G401.6 (cell line): ENCODE measurements around the gene TTC27.
A peak's percentile ranks its signal among the peaks of the same experiment; 100 is the strongest.

ENCODE experiments used
- FAIRE-seq: peaks from 2 replicates; lab custom pipeline; 2012; peaks lifted over from hg19 to GRCh38; lab: Jason Lieb, UNC

Gene TTC27

DNA sequence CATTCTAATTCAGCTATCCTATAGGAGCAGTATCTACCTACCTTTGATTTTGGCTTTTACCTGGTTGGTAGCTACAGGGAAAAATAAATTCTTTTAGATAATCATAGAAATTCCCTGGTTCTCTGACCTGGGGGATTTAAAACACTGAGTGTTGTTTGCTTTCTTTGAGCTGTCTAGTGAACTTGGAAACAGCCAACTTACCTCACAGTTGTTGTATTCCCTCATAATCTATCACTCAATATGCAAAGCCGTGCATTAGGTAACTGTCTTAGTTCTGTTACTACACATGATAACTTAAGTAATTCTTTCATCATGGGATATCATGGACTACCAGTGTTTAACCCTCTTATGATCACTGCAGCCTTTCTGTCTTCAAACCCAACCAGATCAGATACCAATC lies 127.8 kb downstream of the TTC27 start:
- no peak for FAIRE-seq

DNA sequence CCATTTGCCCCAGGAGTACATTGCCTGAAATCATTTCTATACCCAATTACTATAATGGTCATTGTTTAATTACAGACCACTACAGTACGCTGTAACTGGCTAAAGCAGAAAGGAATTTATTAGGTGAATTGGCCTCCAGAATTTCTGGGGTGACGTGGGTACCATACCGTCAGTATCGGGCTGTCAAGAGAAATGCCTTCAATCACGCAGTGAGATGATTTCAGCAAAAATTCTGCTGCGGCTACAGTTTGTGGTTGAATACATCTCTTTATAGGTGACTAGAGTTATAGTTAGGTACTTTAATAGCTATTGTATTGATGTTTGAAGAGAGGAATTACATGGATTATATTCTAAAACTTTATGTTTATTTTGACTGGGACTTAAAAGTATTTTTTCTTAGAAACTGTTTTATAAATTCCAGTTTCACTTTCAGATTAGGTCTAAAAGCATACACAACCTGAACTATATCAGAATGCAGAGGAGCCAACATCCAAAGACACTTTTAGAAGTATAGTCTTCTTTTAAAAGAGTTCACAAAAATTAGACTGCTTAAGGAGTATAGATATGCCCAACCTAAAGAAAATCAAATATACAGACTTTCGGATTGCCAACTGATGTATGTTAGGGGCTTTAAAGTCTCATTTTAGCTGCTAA lies 128.4 kb downstream of the TTC27 start:
- no peak for FAIRE-seq

DNA sequence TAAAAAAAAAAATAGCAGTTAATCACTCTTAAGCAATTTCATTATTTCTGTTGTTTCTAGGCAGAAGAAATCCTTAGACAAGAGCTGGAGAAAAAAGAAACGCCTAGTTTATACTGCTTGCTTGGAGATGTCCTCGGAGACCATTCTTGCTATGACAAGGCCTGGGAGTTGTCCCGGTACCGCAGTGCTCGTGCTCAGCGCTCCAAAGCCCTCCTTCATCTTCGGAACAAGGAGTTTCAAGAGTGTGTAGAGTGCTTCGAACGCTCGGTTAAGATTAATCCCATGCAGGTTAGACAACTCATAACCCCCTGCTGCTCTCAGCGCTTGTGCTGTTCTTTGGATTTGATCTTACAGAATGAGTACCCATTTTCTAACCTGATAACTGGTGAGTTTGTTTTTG lies 130.4 kb downstream of the TTC27 start:
- no peak for FAIRE-seq

DNA sequence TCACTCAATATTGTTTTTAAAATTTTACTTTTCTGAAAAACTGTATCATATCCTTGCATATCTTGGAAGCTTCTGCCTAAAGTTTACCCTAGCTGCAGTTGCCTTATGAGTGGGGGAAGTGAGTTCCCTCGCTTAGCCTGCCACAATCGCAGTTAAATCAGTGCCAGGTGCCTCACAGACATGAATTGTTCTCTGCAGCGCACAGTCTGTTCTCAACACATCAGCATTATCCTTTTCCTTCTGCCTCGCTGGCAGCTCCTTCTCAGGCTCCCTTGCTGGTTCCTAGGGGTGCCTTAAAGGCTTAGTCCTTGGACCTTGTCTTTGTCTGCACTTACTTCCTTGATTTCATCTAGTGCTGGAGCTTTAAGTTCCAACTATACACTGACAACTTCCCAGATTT lies 132.8 kb downstream of the TTC27 start:
- no peak for FAIRE-seq

DNA sequence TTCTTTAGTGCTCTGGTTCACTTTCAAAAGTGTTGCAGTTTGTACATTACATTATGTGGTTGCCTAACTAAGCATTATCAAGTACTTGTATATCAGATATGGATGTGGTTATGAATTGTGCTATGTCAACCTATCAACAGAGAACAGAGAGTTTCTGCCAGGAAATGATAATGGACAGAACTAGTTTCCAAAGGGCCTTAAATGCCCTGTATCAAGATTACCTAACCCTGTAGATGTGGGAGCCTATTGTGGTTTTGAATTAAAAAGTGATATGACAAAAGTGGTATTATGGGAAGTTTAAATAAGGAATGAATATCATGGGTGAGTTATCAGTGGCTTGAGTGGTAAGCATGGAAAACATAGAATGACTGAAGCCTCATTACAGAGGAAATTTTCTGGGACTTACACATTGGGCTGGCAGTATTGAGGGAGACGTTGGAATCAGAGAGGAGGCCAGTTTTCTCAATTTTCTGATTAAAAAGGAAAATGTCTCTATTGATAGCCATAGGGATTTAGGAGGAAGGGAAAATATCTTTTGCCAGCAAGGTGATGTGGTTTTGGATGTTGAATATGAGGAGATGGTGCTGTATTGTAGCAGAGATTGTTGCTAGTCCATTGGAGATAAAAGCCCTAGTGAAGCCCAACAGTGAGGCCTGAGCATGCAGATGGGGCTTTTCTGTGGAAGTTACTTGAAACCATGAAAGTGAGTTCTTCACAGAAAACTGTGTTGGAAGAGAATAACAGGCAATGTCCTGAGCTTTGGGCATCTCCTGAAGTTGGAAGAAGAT lies 140.7 kb downstream of the TTC27 start:
- no peak for FAIRE-seq

DNA sequence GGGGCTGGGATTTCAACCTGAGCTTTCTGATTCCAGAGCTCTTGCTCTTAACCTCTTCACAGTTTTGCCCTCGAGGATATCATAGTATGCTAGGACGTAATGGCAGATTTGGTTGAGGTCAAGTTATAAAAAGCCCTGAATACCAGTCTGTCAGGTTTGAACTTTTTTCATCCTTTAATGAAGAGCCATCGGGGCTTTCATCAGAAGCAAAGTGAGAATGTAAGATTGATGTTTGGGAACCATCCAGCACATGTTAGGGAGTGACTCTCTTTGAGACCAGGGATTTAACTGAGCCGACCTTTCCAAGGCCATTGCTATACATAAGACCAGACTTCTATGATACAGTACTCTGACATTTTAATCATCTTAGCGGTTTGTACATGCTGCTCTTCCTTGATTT lies 142.5 kb downstream of the TTC27 start:
- FAIRE-seq = no peak

DNA sequence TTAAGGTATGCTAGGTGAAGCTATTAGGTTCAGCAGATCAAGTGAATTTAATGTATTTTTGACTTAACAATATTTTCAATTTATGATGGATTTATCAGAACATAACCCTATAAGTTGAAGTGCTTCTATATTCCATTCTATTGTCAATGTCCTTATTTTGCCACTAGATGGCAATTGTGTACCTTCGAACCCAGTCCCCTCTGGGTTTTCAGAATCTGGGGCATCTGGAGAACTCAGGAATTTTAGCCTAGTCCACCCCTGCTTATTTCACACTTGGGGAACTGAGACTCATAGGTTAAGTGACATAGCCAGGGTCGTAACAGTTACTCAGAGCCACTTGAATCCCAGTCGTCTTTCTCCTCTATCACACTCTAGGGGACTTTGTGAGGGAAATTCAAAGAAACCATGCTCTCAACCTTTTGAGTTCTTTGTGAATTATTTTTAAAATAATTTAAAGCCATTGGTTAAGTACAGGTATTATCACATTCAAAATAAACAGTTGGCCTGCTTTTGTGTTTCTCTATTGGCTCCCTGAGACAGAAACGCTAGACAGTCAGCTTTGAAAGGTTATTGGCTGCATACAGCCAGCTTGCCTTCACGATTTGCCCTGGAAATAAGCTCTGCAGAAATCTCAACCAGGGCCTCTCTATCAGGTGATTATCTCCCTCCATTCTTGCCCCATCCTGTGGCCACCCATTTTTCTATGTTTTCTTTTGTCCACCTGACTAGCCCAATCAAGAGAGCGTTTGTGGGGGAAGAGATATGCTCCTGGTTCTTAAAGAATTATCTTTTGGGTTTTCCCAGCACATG lies 145.0 kb downstream of the TTC27 start:
- peak; percentile 92 for FAIRE-seq

DNA sequence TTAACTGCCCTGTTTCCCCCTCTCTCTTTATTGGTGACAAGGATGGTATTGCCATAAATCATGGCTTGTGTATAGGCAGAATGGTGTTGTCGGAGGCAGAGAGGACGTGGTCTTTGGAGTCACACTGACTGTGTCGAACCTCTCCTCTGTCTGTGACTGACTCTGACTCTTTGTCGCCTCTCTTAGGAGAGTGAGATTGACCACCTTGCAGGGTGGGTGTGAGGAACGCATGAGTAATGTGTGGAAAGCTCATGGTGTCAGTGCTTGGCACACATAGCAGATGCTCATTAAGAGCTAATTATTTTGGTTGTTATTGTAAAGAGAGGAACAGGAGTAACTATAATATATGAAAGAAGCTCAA lies 145.6 kb downstream of the TTC27 start:
- FAIRE-seq = no peak

DNA sequence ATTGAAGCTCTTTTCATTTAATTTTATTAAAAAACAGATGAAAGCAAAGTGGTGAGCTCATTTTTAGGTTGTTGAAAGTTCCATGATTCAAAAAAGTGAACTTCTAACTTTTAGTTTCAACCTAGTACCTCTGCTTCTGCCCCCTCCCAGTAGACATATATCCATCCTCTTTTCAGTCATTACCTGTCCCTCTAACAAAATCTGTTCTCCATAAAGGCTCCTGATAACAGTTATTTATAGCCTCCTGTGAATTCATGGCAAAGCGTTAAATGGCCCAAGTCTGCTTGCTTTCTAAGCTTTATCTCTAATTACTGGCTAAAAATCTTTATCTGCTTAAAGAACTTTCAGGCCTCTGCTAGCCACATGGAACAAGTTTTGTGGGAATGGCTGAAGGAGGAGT lies 148.1 kb downstream of the TTC27 start:
- no peak for FAIRE-seq

DNA sequence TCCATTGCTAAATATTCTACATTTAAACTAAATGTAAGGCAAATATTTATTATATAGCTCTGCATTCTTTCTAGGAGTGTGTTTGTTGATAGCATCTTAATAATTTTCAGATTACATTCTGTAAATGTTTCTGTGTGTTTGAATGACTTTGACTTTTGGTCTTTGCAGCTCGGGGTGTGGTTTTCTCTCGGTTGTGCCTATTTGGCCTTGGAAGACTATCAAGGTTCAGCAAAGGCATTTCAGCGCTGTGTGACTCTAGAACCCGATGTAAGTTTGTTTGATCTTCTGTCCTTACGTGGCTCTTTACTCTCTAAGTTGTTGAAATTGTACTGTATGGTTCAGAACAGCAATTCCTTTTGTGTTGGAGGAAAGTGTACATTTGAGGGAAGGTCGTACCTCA lies 149.9 kb downstream of the TTC27 start:
- no peak for FAIRE-seq

DNA sequence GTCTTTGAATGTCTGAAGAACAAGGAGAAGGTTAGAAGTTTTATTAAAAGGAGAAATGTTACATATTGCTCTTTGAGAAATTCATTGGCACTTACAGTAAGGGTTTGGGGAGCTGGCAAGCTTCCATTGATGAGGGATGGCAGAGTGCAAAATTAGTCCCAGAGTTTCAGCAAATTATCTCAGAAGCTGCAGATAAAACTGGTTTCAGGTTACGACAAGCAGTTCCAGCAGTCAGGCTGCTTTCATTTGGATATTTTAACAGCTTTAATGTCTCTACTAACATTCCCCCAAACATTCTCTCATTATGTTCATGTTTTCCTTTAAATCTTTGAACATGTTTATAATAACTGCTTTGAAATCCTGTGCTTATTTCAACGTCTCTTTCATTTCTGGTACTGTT lies 153.1 kb downstream of the TTC27 start:
- no peak for FAIRE-seq

DNA sequence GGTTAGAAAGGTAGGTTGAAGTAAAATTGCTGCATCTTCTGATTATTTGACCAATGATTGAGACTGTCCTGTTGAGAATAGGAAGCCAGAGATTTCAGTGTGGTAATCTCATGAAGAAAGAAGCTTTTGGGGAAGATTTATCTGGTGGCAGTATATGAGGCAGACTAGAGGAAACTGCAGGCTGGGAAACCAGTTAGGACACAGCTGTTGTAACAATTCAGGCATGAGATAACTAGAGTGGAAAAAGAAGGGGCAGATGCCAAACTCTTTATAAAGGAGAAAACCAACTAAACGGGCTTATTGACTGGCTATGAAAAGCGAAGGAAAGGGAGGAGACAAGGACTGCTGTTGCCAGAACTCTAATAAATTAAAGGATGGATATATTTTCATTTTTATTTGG lies 155.6 kb downstream of the TTC27 start:
- no peak for FAIRE-seq

DNA sequence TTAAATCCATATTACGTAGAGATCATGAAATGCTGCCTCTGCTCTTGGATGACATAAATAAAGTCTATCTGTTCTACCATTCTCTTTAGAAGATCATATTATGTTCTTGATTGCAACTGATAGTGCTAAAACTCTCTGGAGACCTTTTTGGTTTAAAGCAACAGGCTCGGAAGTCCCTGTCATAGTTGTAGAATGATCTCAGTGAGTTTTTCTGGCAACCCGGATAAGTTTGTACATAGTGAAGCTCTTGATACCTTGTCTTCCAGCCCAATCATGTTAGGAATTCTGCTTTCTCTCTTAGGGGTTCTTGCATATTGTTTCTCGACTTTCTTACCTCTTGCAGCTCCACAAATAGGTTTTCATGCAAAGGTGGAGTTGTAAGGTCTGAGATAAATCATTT lies 156.1 kb downstream of the TTC27 start:
- FAIRE-seq = no peak

DNA sequence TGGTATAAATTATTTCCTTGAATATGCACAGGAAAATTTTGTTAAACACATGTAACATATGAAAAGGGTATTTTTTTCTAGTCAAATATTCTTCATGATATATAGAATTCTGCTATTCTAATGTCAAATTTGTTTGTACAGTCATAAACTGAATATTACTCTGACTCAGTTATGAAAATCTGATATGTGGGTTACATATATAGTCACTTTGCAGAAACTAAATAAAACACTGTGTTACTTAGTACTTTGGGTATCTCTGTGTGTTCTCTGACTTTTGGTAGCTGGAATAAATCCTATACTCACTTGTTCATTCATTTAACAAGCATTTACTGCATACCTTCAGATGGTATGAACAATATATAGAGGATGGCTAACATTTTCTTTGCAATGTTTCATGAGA lies 159.4 kb downstream of the TTC27 start:
- no peak for FAIRE-seq

DNA sequence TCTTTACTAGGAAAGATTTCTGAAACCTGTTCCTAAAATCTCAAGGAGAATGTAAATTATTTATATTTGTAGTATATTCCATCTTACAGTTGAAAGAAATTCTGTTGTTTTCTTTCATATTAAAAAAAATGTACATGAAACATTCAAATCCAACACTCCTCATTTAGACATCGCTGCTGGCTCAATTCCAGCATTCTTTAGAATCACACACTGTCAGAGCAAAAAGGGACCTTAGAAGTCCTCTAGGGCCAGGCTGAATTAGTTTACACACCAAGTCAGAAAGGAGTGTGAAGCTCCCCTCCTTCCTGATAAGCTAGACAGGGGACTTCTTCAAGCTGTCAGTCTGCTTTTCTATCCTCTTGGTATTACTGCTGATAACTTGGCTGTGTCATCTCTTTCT lies 160.3 kb downstream of the TTC27 start:
- no peak for FAIRE-seq

DNA sequence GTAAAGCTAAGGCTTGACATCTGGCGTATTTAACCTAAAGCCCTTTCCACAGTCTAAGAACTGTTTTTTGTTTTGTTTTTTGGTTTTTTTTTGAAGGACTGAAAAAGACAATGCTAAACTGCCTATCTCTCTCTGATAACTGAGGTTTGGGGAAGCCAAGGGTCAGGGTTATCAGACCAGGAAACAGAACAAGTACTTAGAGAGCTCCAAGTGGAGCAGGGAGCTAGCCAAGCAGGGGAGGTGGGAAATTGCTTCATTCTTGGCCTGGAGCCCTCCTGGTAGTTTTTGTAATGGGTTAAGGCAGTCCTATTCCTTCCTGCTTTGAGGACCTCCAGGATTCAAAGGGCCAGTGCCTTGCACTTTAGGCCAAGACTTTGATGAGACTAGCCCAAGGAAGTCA lies 164.6 kb downstream of the TTC27 start:
- FAIRE-seq = no peak

DNA sequence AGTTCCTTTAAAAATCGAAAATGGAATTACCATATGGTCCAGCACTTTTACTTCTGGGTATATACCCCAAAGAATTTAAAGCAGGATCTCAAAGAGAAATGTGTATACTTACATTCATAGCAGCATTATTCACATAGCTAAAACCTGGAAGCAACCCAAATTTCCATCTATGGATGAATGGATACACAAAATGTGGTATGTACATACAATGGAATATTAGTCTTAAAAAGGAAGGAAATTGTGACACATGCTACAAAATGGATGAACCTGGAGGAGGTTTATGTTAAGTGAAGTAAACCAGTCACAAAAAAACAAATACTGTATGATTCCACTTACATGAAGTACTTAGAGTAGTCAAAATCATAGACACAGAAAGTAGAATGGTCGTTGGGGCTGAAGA lies 171.0 kb downstream of the TTC27 start:
- no peak for FAIRE-seq

DNA sequence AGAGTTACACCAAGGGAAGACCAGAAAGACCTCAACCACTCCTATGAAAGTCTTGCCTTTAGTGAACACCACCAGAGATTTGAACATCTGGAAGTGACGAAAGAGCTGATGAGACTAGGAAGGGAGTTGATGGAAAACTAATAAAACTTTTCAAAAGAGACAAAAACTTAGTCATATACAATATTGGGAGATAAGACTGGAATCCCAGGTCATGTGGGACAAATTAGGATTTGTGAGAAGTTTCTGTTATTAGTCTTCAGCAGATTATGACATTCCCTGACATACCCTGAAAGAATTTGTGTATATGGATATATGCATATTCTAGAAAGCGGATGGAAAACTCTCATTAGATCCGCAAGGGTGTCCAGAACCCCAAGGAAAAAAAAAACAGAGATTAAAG lies 173.9 kb downstream of the TTC27 start:
- FAIRE-seq = no peak

DNA sequence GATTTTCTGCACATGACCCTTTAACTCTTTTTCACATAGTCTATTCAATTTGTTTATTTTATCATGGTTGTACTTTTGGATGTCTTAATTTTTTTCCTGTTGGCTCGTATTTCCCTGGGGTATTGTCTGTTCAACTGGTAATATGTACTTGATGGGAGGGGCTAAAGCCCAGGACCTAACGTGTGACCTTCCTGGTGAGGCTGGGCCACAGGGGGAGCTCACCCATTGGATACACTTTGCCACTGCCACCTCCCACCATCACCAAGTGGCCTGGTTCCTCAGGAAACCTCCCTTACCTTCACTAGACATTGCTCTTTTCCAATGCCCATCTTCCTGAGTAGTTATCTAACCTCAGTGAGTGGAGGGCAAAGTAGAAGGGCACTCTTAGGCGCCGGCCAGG lies 175.0 kb downstream of the TTC27 start:
- FAIRE-seq = no peak

DNA sequence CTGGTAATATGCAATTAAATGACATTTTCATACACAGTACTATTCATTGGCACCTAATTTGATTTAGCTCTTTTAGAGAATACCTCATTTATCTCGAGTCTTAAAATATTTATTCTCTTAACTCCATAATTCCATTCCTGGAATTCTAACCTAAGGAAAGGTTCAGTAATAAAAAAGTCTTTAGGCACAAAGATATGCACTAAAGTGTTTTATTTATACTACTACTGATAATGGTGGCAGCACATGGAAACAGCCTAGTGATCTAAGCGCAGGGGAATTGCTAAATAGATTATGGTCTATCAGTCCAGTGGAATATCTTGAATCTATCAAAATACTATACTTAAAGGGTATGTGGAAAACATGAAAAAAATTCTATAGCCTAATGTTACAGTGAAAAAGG lies 176.4 kb downstream of the TTC27 start:
- no peak for FAIRE-seq

DNA sequence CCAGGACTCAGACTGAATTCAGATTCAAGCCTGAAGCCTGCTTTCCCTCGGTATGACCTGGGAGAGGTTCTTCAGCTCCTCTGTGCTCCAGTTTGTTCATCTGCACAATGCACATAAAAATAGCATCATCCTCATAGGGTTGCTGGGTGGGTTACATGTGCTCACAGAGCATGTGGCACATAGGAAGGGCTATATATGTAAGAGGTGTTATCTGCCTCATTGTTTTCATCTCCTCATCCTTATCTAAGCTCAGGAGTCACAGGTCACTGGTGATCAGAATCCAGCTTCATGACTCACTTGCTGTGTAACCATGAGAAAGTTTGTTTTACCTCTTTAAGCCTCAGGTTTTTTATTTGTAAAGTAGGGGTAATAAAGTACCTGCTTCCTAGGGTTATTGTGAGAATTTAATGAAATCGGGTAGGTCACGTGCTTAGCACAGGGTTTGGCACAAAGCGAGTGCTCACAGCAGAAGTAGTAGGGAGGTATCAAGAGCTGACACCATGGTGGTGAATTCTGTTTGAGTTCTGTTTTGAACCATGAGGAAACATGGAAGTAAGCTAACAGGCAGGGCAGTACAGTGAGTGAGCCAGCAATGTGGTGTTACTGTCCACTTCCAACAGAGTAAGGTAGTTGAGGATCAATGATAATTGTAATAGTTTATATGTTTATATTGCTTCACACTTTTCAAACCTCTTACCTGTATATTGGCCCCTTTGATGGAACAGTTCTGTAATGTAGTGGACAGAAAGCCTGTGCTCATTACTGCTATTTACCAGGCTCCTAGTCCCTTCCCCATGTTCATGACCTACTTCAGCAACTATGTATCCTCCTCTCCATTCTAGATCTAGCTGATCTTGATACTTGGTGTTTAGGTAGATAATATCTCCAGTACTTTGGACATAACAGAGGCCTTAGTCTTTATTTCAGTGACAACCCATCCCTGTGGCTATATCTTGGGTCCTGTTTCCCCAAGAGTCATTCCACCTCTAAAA lies 177.6 kb downstream of the TTC27 start:
- no peak for FAIRE-seq

DNA sequence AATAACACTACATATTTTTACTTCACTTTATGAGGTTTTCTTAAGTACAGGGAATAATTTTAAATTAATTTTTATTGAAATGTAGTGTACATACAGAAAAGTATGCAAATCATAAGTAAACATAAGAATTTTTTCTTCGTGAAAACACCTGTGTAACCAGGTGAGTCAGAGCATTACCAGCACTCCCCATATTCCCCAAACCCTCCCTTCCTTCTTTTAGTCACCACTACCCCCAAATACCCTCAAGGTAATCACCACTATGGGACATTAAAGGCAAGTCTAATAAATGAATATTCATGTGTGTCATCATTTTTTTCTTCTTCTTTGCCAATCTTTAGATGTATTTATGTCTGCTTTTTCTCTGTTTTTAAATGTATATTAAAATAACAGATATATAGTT lies 179.0 kb downstream of the TTC27 start:
- no peak for FAIRE-seq
